Mammary microvascular endothelial cell (primary cell): ENCODE data around the gene GABRR3. TPM values are rescaled to one million over a fixed set of nuclear protein-coding genes. Genes with fewer than 3 reads are reported as not detected.

Experiments used
- total RNA-seq: library from RNA; depleted of rRNA; stranded (reverse); fragments of >200 nt; gene quantifications from 2 replicates; pipeline ENCODE4 v1.2.3, GENCODE V29; 2015

Gene GABRR3
- total RNA-seq, result not detected in 2 replicates

GRCh38 chr3:98035208-98035607 is at the start of gene GABRR3:
GABRR3 (minus strand) TSS chr3:98035315; CDS start chr3:98034987, 328 bp downstream.

GRCh38 chr3:97971679-97972567 is 63.2 kb downstream of the GABRR3 start, which contains the start of gene RIOX2:
RIOX2 (minus strand) TSS chr3:97972431; CDS start chr3:97967593, 4,838 bp downstream.

Other genes with a start within 250 kb of the GABRR3 start
- 11.5 and 15.0 TPM in 2 replicates for gene CRYBG3, start 213.3 kb downstream of the GABRR3 start, total RNA-seq
- gene RIOX2, start 62.9 kb downstream of the GABRR3 start, total RNA-seq, result 28.7 and 38.8 TPM in 2 replicates
- gene OR5AC2, start 51.9 kb upstream of the GABRR3 start, total RNA-seq, result not detected in 2 replicates
- not detected in 2 replicates for gene OR5H1, start 95.4 kb upstream of the GABRR3 start, total RNA-seq
- not detected in 2 replicates for gene OR5H14, start 112.2 kb upstream of the GABRR3 start, total RNA-seq
- not detected in 2 replicates for gene OR5H15, start 131.4 kb upstream of the GABRR3 start, total RNA-seq
- not detected in 2 replicates for gene OR5H6, start 228.9 kb upstream of the GABRR3 start, total RNA-seq
- not detected in 2 replicates for gene OR5H2, start 247.2 kb upstream of the GABRR3 start, total RNA-seq